Stromal cell of bone marrow (primary cell): Measurements from ENCODE around the gene SMYD2.

ENCODE experiments used
- DNase-seq: peaks from one replicate; pipeline ENCODE4 v3.0.0-alpha.2; 2012; ENCODE audit warnings: low read depth

The SMYD2 gene

GRCh38 chr1:214329470-214330220 lies 48.7 kb downstream of the SMYD2 start:
- no peak for DNase-seq

DNA sequence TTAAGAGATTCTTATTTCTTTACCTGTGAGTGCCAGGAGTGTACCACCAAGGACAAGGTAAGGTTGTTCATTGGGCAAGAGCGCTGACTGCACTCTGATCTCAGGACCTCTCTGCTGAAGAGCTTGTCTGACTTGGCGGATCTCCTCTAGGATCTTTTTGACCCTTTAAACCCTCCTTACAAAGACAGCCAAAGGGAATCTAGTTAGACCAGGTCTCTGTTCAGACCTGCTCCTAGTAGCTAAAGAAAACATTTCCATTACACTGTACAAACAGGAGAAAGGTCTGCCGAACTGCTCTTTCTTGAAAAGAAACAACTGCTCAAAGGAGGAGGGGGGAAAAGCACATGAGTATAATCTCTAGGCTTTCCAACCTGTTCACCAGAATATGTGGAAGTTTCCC lies 49.3 kb downstream of the SMYD2 start:
- DNase-seq: no peak

DNA sequence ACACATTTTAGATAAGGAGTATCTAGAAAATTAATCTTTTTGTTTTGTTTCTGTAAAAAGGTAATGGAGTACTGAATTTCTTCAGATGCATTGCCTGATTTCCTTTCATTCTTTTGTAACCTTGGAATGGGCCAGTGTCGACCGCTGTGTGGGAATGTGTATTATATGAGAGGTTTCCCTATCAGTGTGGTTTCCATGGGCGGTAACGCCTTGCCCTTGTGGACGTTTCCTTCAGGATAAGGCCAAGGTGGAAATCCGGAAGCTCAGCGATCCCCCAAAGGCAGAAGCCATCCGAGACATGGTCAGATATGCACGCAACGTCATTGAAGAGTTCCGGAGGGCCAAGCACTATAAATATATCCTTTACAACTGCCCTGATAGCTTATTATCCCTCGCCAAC lies 49.8 kb downstream of the SMYD2 start:
- no peak for DNase-seq

- no peak for DNase-seq
These were observed 50.2 kb downstream of the SMYD2 start for GRCh38 chr1:214331180-214331579.

DNA sequence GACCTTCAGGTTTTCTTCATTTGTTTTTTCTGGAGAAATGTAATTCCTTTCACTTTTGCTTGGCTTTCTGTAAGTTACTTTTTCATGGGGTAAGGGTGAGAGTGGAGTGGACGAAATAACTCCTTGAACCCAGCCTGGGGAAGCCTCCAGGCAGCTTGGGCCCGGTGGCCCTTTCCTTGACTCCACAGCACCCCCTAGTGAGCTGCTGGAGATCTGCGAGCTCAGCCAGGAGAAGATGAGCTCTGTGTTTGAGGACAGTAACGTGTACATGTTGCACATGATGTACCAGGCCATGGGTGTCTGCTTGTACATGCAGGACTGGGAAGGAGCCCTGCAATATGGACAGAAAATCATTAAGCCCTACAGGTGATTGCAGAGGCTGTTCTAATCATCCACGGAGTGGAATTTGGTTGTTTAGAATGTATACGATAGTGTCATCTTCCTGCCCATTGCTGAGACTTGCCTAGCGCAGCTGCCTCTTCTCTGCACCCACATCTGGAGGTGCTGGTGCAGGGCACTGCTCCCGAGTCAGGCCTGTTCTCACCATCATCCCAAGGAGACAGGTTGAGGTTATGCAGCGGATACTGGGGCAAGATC lies 51.0 kb downstream of the SMYD2 start:
- DNase-seq: no peak

DNA sequence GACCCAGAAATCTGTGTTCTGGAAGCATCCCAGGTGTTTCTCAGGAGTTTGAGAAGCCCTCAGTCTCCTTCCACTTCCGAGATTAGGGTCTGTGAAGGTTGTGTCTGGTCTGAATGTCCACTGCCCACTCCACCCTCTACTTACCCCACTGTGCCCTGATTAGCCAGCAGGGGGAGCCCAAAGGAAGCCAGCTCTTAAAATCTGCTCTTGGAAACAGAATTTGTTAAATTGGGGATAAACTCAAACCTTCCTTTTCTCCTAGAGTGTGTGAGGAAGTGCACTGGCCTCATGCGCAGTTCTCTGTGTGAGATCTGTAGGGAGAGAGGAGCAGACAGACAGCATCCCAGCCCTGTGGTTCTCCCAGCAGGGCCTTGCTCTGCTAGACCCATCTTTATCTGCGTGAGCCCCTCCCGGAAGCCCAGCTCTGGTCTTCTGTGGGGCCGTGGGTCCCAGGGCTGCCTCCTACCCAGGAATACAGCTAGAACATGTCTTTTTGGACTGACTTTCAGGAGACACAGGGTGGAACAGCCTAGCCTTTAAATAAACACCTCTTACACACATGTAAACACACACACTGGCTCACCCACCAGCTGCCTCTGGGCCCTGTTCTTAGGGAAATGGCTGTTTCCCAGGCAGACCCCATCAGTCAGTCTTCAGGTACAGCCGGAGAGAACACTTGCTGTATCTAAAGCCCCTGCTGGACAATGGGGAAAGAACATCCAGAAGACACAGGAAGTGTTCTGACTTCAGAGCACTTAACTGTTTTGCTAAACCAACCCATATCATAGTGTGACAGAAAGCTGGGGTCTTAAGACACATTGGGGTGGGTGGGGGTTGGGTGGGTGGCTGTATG lies 52.2 kb downstream of the SMYD2 start:
- no peak for DNase-seq

DNA sequence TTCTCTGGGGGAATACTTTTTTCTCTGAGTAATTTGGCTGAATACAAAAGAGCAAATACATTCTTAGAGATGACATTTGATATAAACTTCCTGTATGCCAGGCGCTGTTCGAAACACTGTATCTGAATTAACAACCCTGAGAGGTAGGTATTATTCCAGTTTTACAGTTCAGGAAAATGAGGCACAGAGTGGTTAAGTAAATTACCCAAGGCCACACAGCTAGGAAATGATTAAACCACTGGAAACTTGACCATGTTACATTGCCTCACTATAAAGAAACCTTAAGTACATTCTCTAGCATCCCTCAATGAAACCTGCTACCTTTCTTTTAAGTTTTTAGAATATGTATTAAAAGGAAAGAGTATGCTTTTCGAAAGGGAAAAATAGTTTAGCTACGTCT lies 54.6 kb downstream of the SMYD2 start:
- no peak for DNase-seq

DNA sequence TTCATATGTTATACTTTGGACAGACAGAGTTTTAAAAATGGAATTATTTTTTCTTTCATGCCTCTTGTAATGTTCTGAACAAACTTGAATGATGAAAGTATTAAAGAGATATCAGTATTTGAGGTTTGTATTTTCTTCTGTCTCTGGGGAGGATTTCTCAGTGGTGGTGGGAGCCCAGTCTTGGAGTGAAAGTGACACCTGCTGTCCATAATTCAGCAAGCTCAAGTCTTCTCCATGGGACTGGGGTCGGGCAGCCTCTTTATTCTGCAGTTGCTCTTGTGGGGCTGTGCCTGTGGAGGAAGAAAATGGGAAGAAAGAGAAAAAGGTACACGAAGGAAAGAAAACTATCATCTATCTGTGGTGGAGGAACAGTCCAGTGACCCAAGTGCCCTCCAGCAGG lies 56.1 kb downstream of the SMYD2 start:
- DNase-seq: no peak

DNA sequence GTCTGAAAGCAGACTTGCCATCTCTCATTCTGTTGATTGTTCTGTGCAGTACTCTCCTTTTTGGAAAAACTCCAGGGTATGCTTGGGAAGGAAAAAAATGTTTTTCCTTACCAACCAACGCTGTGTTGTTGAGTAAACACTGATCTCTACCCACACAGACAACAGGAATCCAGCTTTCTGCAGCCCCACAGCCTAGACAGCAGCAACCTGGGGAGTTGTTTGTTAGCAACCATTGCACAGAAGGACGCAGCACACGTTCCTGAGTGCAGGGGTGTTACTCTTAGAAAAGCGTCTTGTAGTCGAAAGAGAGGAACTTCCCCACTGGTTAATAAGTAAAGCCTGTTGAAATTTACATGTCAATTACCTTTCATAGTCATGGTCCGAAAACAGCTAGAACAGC lies 56.6 kb downstream of the SMYD2 start:
- no peak for DNase-seq

- DNase-seq: no peak
These were observed 57.3 kb downstream of the SMYD2 start for GRCh38 chr1:214338212-214338611.

DNA sequence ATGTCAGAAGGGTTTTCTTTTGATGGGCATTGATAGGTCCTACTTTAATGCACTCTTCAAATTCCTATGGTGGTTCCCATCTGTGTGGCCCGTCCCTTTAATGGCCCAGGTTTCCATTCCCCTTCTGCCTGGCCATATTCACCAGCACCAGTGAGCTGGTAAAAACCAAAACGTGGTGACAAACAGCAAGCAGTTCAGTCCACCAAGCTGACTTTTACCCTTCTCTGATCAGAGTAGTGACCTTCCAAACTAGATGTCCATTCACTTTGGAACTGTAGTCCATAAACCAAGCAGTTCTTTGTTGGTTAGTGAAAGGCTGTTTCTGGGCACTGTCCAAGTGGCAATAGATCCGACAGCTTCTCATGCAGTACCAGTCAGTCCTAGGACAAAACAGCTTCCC lies 60.5 kb downstream of the SMYD2 start:
- DNase-seq: no peak

DNA sequence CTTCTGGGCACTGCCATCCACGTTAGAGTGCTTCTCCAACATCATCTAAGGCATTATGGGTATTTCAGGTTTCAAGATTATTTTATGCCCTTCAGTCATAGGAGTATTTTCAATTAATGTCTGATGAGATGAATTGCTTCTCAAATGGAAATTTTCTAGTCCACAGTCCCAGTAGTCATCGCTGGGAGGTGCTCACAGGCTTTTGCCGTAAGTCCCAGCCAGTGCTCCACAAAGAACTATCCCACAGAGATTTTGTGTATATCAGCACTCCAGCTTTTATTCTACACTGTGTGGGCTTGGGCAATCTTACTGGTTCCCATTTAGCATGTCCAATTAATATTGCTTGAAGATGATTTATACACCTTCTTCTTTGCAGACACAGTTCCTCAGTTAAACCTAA lies 61.0 kb downstream of the SMYD2 start:
- DNase-seq: no peak

- no peak for DNase-seq
These were observed 61.6 kb downstream of the SMYD2 start for GRCh38 chr1:214342525-214342924.

GRCh38 chr1:214344897-214345296 lies 63.9 kb downstream of the SMYD2 start:
- DNase-seq: no peak

DNA sequence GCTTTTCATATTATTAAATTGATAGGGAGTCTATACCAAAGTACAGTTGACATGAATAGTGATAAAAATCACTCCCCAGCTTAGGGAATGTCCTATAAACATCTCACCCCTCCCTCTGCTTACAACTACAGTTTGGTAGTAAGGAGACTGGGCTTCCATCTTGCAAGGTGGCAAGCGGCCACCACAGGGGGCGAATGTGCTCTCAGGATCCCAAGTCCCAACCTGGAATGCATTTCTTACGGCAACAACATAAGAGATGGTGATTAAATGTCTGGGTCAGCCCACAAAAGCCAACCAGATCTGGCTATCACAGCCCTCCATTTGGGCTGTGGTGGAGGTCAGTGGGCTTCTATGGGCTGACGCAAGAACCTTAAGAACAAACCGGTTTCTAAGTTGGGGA lies 68.0 kb downstream of the SMYD2 start:
- DNase-seq: no peak

DNA sequence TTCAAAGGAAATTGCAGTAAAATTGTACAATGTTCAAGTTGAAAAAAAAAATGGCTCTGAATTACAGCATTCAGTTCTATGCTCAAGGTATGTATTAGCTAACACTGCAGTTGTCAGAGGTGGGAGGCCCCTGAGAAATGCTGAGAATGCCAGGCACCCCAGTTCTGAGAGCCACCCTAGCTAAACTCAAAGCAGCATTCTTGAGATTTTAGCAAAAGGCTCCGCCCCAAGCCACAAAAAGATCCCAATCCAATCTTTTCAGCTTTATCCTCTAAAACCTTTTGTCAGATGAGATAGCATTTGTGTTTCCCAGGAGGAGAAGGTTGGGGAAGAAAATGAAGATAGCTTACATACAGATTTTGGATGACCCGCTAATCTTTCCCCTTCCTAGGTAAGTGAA lies 68.8 kb downstream of the SMYD2 start:
- no peak for DNase-seq

GRCh38 chr1:214351551-214352277 lies 70.8 kb downstream of the SMYD2 start:
- no peak for DNase-seq

GRCh38 chr1:214352838-214353237 lies 71.9 kb downstream of the SMYD2 start:
- DNase-seq: peak; percentile 11

DNA sequence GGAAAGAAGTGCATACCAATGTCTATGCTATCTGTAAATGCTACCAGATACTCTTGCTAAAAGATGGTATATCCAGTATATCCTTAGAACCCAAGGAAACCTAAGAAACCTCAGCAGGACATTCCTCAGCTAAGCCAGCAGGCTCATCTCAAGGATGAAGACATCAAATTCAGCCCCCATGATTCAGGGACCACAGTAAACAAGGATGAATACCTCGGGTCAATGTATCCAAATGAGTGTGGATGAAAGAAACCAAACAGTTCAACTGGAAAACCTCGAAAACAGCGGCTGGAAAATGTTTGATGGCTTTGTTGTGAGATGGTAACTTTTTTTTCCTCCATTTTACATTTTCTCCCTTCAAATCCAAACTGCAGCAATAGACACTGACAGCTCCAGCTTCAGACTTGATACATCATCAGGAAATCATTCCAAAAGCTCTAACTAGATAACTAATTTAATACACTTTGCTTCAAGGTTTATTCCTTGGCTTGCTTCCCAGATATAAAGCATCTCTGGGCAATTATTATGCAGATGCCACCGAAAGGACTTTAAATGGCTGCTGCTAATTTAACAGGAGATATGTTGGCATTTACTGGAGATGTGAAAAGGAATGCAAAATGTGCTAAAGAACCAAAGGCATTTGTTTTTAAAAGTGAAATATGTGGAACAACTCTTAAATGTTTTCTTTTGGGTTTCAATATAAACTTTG lies 73.6 kb downstream of the SMYD2 start:
- DNase-seq: no peak

DNA sequence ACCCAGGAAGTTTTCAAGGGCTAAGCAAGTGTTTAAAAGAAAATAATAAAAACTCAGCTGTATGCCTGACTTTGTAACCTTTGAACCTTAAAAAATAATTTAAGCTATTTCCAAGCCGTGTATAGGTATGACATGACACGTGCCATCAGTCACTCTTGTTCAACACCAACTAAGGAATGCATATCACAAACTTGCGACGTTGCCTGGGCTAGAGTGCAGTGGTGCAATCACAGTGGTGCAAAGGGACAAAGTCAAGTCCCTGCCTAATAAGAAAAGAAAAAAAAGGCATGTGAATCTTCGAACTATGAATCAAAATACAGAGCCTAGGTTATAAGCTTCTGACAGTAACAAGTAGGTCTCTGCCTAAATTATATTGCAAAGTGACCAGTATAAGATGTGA lies 79.2 kb downstream of the SMYD2 start:
- DNase-seq: no peak

DNA sequence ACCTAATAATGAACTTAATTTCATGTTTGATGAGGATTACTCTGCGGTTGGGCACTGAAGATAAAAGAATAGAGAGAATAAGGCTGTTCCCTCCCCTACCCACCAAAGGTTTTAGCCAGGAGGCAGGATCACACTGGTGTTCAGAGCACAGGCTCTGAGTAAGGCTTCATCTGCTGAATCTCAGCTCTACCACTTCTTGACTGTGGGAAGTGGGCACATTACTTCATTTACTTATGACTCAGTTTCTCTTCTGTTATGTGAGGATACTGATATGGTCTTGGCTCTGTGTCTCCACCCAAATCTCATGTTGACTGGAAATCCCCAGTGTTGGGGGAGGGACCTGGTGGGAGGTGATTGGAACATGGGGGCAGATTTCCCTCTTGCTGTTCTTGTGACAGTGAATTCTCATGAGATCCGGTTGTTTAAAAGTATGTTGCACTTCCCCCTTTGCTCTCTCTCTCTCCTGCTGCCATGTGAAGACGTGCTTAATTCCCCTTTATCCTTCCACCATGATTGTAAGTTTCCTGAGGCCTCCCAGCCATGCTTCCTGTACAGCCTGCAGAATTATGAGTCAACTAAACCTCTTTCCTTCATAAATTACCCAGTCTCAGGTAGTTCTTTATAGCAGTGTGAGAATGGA lies 79.7 kb downstream of the SMYD2 start:
- DNase-seq: no peak
